ENCODE results near the gene DKK2. TPM values are rescaled to one million over a fixed set of nuclear protein-coding genes. Genes with fewer than 3 reads are reported as not detected.

Gene DKK2
- total RNA-seq, 1 donor from 2014 or later, result 10.3 TPM

GRCh38 chr4:106907216-106907615 is 128.9 kb downstream of the DKK2 start:
- Histone ChIP-seq H3K27me3 (no peaks in the 10 kb centered on the region), H3K4me3 (no peak overlapping the region), H3K27ac (no peak overlapping the region), H3K4me1 (no peaks in the 10 kb centered on the region), H3K9me3 (no peaks in the 10 kb centered on the region), H3K36me3 (no peaks in the 10 kb centered on the region)
- intact Hi-C loops (cut with DNase I), result no loop called here
- no peak for DNase-seq (ENCODE audit: low spot score in 2 of 2)
- TF ChIP-seq, protein P1, sequence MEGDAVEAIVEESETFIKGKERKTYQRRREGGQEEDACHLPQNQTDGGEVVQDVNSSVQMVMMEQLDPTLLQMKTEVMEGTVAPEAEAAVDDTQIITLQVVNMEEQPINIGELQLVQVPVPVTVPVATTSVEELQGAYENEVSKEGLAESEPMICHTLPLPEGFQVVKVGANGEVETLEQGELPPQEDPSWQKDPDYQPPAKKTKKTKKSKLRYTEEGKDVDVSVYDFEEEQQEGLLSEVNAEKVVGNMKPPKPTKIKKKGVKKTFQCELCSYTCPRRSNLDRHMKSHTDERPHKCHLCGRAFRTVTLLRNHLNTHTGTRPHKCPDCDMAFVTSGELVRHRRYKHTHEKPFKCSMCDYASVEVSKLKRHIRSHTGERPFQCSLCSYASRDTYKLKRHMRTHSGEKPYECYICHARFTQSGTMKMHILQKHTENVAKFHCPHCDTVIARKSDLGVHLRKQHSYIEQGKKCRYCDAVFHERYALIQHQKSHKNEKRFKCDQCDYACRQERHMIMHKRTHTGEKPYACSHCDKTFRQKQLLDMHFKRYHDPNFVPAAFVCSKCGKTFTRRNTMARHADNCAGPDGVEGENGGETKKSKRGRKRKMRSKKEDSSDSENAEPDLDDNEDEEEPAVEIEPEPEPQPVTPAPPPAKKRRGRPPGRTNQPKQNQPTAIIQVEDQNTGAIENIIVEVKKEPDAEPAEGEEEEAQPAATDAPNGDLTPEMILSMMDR (IDR thresholded peaks at IDR 0.05), result no peak

- intact Hi-C loops (cut with DNase I), result no loop called here
Measured at GRCh38 chr4:106906728-106907127, 129.4 kb downstream of the DKK2 start.

GRCh38 chr4:106898621-106899230 is 137.4 kb downstream of the DKK2 start:
- TF ChIP-seq, protein P1 (IDR thresholded peaks at IDR 0.05), result peak; percentile 22 to 63 (median 49)
- H3K4me3 ChIP-seq, result no peak overlapping the region
- H3K27ac ChIP-seq, result no peak overlapping the region
- no peaks in the 10 kb centered on the region for H3K36me3 ChIP-seq
- DNase-seq (ENCODE audit: low spot score in 2 of 2), result no peak
- H3K27me3 ChIP-seq, result no peaks in the 10 kb centered on the region
- intact Hi-C loops (cut with DNase I), result loop anchor here (2.0 kb wide), 1 partner anchor 528 kb away; no protein-coding TSS in a partner anchor
- H3K4me1 ChIP-seq, result no peaks in the 10 kb centered on the region
- H3K9me3 ChIP-seq, result peaks cover 4 to 8% of the 10 kb centered on the region in 2 donors

More at GRCh38 chr4:106906728-106907127, 129.4 kb downstream of the DKK2 start:
- Histone ChIP-seq H3K27ac (no peak overlapping the region), H3K36me3 (no peaks in the 10 kb centered on the region), H3K4me1 (no peaks in the 10 kb centered on the region), H3K9me3 (no peaks in the 10 kb centered on the region), H3K27me3 (no peaks in the 10 kb centered on the region), H3K4me3 (no peak overlapping the region)
- no peak for DNase-seq (ENCODE audit: low spot score in 2 of 2)
- TF ChIP-seq, protein P1 (IDR thresholded peaks at IDR 0.05), result no peak

DNA sequence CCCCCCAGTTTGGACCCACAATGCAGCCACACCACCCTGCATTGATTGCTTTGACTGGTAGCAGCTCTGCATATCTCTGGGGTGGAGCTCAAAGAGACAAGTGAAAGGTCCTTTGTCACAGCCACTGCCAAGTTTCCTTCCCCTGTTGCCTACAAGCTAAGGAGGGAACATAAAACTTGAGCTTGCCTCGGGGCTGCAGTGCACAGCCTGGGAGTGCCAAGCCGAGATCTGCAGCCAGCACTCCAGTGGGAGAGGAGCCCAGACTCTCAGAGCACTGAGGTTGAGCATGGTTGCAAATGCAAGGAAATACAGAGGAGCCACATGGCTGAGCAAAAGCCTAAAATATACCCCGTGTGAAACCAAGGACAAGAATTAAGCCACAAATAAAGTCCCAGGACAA is 142.2 kb downstream of the DKK2 start:
- no peak overlapping the region for H3K4me3 ChIP-seq
- no peaks in the 10 kb centered on the region for H3K4me1 ChIP-seq
- H3K27ac ChIP-seq, result no peak overlapping the region
- no peak for DNase-seq (ENCODE audit: low spot score in 2 of 2)
- peaks cover 4 to 8% of the 10 kb centered on the region in 2 donors for H3K9me3 ChIP-seq
- intact Hi-C loops (cut with DNase I), result no loop called here
- TF ChIP-seq, protein P1 (IDR thresholded peaks at IDR 0.05), result no peak
- no peaks in the 10 kb centered on the region for H3K36me3 ChIP-seq
- no peaks in the 10 kb centered on the region for H3K27me3 ChIP-seq

DNA sequence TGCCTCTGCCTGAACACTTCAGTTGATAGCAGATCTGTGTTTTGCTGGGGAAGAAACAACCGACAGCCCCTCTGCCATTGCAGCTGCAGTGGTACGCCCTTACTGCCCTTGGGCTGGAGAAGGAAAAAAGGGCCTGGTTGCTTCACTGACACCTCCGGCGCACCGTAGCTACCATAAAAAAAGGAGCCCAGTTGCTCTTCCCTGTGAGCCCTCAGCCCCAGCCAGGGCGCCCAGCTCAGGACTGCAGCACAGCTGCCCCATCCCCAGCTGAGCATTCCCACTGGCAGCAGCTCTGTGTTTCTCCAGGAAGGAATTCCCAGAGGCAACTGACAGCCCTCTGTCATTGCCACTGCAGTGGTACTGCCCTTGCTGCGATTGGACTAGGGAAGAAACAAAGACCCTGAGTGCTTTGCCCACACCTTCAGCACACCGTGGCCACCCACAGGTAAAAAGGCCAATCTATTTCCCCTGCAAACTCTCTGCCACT is 142.7 kb downstream of the DKK2 start:
- TF ChIP-seq, protein P1 (IDR thresholded peaks at IDR 0.05), result no peak
- Histone ChIP-seq H3K36me3 (no peaks in the 10 kb centered on the region), H3K4me3 (no peak overlapping the region), H3K4me1 (no peaks in the 10 kb centered on the region), H3K27ac (no peak overlapping the region), H3K9me3 (peaks cover 2 to 8% of the 10 kb centered on the region in 2 donors), H3K27me3 (no peaks in the 10 kb centered on the region)
- intact Hi-C loops (cut with DNase I), result no loop called here
- no peak for DNase-seq (ENCODE audit: low spot score in 2 of 2)

Measured in ascending aorta (tissue), 2 donors.